HFFc6 (cell line): ENCODE measurements around the gene IDH3B. TPM values are rescaled to one million over a fixed set of nuclear protein-coding genes. Genes with fewer than 3 reads are reported as not detected.
"Not testable (repeated sequence)": the region's sequence is repeated elsewhere in the genome, so short reads cannot be mapped to it uniquely, and the experiment has no call there.

ENCODE experiments used
- DNase-seq: peaks from one replicate; pipeline ENCODE4 v3.0.0-alpha.2; 2018
- H3K27ac Mint-ChIP-seq: 2 replicates; pipeline ENCODE4 v1.8.0; 2020; ENCODE audit warnings: mild to moderate bottlenecking, mixed read lengths
- H3K27me3 Mint-ChIP-seq: 2 replicates; pipeline ENCODE4 v1.8.0; 2021; ENCODE audit warnings: mild to moderate bottlenecking, moderate library complexity, mixed read lengths; ENCODE audit not compliant: insufficient read depth
- H3K36me3 Mint-ChIP-seq: 2 replicates; pipeline ENCODE4 v1.8.0; 2021; ENCODE audit warnings: low read depth, mixed read lengths
- H3K4me1 Mint-ChIP-seq: 2 replicates; pipeline ENCODE4 v1.8.0; 2020; ENCODE audit warnings: low read depth, mixed read lengths
- H3K4me3 Mint-ChIP-seq: 2 replicates; pipeline ENCODE4 v1.8.0; 2020; ENCODE audit warnings: mild to moderate bottlenecking, moderate library complexity, mixed read lengths
- H3K9me3 Mint-ChIP-seq: 2 replicates; pipeline ENCODE4 v1.8.0; 2020; ENCODE audit warnings: mild to moderate bottlenecking, mixed read lengths
- total RNA-seq, 6 experiments: library from RNA; stranded (reverse); fragmentation: NEBNext Ultra II Directional; extraction: Animal tissue kit (Norgen Biotek cat#: 25700); gene quantifications; 2 replicates in 1 of 6; 3 replicates in 5 of 6; pipeline ENCODE4 v1.2.3, GENCODE V29; 2021
- TF ChIP-seq, protein P1 (sequence below): fragments of 200-600 bp; sonication (generic); IDR thresholded peaks from 2 replicates; pipeline ENCODE4 v1.5.0; 2021; ENCODE audit warnings: antibody characterized with exemption, mild to moderate bottlenecking

Gene IDH3B
- total RNA-seq, 6 experiments from 2014 or later: 63.1 to 87.8 (median 79.8) TPM

- peaks cover 5% of the 10 kb centered on the region for H3K36me3 Mint-ChIP-seq
- H3K4me1 Mint-ChIP-seq: peaks cover 8% of the 10 kb centered on the region
- no peak overlapping the region for H3K4me3 Mint-ChIP-seq
- H3K27ac Mint-ChIP-seq: no peak overlapping the region
- DNase-seq: no peak
- H3K9me3 Mint-ChIP-seq: no peaks in the 10 kb centered on the region
- peaks cover 34% of the 10 kb centered on the region for H3K27me3 Mint-ChIP-seq
- TF ChIP-seq, protein P1, sequence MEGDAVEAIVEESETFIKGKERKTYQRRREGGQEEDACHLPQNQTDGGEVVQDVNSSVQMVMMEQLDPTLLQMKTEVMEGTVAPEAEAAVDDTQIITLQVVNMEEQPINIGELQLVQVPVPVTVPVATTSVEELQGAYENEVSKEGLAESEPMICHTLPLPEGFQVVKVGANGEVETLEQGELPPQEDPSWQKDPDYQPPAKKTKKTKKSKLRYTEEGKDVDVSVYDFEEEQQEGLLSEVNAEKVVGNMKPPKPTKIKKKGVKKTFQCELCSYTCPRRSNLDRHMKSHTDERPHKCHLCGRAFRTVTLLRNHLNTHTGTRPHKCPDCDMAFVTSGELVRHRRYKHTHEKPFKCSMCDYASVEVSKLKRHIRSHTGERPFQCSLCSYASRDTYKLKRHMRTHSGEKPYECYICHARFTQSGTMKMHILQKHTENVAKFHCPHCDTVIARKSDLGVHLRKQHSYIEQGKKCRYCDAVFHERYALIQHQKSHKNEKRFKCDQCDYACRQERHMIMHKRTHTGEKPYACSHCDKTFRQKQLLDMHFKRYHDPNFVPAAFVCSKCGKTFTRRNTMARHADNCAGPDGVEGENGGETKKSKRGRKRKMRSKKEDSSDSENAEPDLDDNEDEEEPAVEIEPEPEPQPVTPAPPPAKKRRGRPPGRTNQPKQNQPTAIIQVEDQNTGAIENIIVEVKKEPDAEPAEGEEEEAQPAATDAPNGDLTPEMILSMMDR: no peak
These were observed 26.2 kb upstream of the IDH3B start for GRCh38 chr20:2690213-2690612.

GRCh38 chr20:2688041-2688591, 24.1 kb upstream of the IDH3B start:
- Mint-ChIP-seq H3K9me3 (no peaks in the 10 kb centered on the region), H3K27me3 (peaks cover 33% of the 10 kb centered on the region), H3K4me3 (no peak overlapping the region), H3K36me3 (peaks cover 5% of the 10 kb centered on the region), H3K4me1 (peaks cover 8% of the 10 kb centered on the region), H3K27ac (no peak overlapping the region)
- TF ChIP-seq, protein P1: peak; percentile 78
- DNase-seq: no peak

GRCh38 chr20:2687514-2687913, 23.5 kb upstream of the IDH3B start:
- Mint-ChIP-seq H3K4me3 (no peak overlapping the region), H3K27ac (no peak overlapping the region)
- TF ChIP-seq, protein P1: no peak

GRCh38 chr20:2684817-2685216, 20.8 kb upstream of the IDH3B start:
- not testable (repeated sequence) for DNase-seq, H3K27ac Mint-ChIP-seq, H3K4me3 Mint-ChIP-seq, H3K4me1 Mint-ChIP-seq, H3K9me3 Mint-ChIP-seq, H3K36me3 Mint-ChIP-seq
- H3K27me3 Mint-ChIP-seq: peaks cover 34% of the 10 kb centered on the region

More at GRCh38 chr20:2687514-2687913, 23.5 kb upstream of the IDH3B start:
- H3K9me3 Mint-ChIP-seq: no peaks in the 10 kb centered on the region
- peaks cover 8% of the 10 kb centered on the region for H3K4me1 Mint-ChIP-seq
- H3K36me3 Mint-ChIP-seq: peaks cover 5% of the 10 kb centered on the region
- peaks cover 35% of the 10 kb centered on the region for H3K27me3 Mint-ChIP-seq
- DNase-seq: no peak

- not testable (repeated sequence) for H3K27ac Mint-ChIP-seq, H3K9me3 Mint-ChIP-seq, DNase-seq, H3K36me3 Mint-ChIP-seq, H3K4me1 Mint-ChIP-seq, H3K4me3 Mint-ChIP-seq
- peaks cover 36% of the 10 kb centered on the region for H3K27me3 Mint-ChIP-seq
These were observed 18.0 kb upstream of the IDH3B start for GRCh38 chr20:2682040-2682439.

- Mint-ChIP-seq H3K4me3 (no peak overlapping the region), H3K27me3 (peaks cover 43% of the 10 kb centered on the region), H3K4me1 (no peaks in the 10 kb centered on the region), H3K9me3 (no peaks in the 10 kb centered on the region), H3K27ac (no peak overlapping the region), H3K36me3 (no peaks in the 10 kb centered on the region)
- DNase-seq: no peak
- TF ChIP-seq, protein P1: no peak
These were observed 16.0 kb upstream of the IDH3B start for GRCh38 chr20:2680046-2680445.

DNA sequence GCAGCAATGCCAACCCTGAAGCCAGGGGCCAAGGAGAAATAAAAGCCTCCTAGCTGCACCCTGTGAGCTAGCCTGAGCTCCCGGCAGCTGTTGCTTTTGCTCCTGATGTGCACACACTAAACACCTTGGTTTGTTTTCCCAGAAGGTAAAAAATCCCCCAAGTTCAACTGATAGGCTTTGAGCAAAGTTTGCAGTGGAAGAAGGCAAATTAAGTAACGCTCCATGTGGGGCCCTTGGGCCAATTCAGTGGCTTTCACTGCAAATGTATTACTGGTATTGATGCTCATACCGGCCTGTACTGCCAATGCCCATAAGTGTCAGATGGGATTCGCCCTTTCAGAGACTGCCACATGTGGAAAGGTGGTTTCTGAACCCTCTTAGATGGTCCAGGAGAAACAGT, 9.4 kb upstream of the IDH3B start:
- no peak for DNase-seq
- no peaks in the 10 kb centered on the region for H3K9me3 Mint-ChIP-seq
- H3K36me3 Mint-ChIP-seq: no peaks in the 10 kb centered on the region
- no peak overlapping the region for H3K4me3 Mint-ChIP-seq
- TF ChIP-seq, protein P1: no peak
- no peaks in the 10 kb centered on the region for H3K4me1 Mint-ChIP-seq
- peaks cover 28% of the 10 kb centered on the region for H3K27me3 Mint-ChIP-seq
- no peak overlapping the region for H3K27ac Mint-ChIP-seq
